GM18870 (cell line): ENCODE data around the gene EMID1.
"Not testable (repeated sequence)": the region's sequence is repeated elsewhere in the genome, so short reads cannot be mapped to it uniquely, and the experiment has no call there.

Experiments
- ATAC-seq: cut with Tn5 transposase; IDR thresholded peaks from one replicate; pipeline ENCODE4 v1.9.1; 2021; ENCODE audit warnings: moderate library complexity; ENCODE audit not compliant: unreplicated experiment

EMID1 gene

GRCh38 chr22:29226351-29226981, 20.8 kb downstream of the EMID1 start:
- no peak for ATAC-seq

- no peak for ATAC-seq
Observed at GRCh38 chr22:29230972-29231875, 25.5 kb downstream of the EMID1 start.

- no peak for ATAC-seq
Observed at GRCh38 chr22:29231971-29232959, 26.6 kb downstream of the EMID1 start.

GRCh38 chr22:29233277-29233877, 27.7 kb downstream of the EMID1 start:
- no peak for ATAC-seq

GRCh38 chr22:29240481-29240880, 34.8 kb downstream of the EMID1 start:
- not testable (repeated sequence) for ATAC-seq

- no peak for ATAC-seq
Observed at GRCh38 chr22:29243874-29244446, 38.3 kb downstream of the EMID1 start.

GRCh38 chr22:29244785-29245625, 39.3 kb downstream of the EMID1 start:
- ATAC-seq = no peak

GRCh38 chr22:29245626-29246385, 40.1 kb downstream of the EMID1 start:
- ATAC-seq = no peak

- ATAC-seq = not testable (repeated sequence)
Observed at GRCh38 chr22:29247891-29248290, 42.2 kb downstream of the EMID1 start.

GRCh38 chr22:29251265-29251664, 45.6 kb downstream of the EMID1 start:
- ATAC-seq = no peak

- ATAC-seq = no peak
Observed at GRCh38 chr22:29251981-29252911, 46.5 kb downstream of the EMID1 start.

GRCh38 chr22:29253561-29254285, 48.0 kb downstream of the EMID1 start:
- no peak for ATAC-seq

GRCh38 chr22:29254286-29254660, 48.6 kb downstream of the EMID1 start:
- ATAC-seq = no peak

GRCh38 chr22:29255064-29255621, 49.4 kb downstream of the EMID1 start:
- no peak for ATAC-seq

GRCh38 chr22:29256606-29257325, 51.1 kb downstream of the EMID1 start:
- no peak for ATAC-seq

GRCh38 chr22:29257751-29258181, 52.1 kb downstream of the EMID1 start:
- ATAC-seq = no peak
